Mesothelial cell of epicardium (in vitro differentiated cells): ENCODE results near the gene CEBPB. TPM values are rescaled to one million over a fixed set of nuclear protein-coding genes. Genes with fewer than 3 reads are reported as not detected.
A peak's percentile ranks its signal among the peaks of the same experiment; 100 is the strongest.
"Not testable (repeated sequence)": the region's sequence is repeated elsewhere in the genome, so short reads cannot be mapped to it uniquely, and the experiment has no call there.

Source experiments
- DNase-seq, 2 experiments: peaks; one replicate each; pipeline ENCODE4 v3.0.0; 2021; ENCODE audit warnings: low spot score in 2 of 2; ENCODE audit not compliant: unreplicated experiment in 2 of 2
- H3K27ac Mint-ChIP-seq: 2 replicates; pipeline ENCODE4 v1.8.0; 2021; ENCODE audit warnings: mixed read lengths
- H3K27me3 Mint-ChIP-seq: 2 replicates; pipeline ENCODE4 v1.8.0; 2021; ENCODE audit warnings: low read depth, mixed read lengths
- H3K36me3 Mint-ChIP-seq: 2 replicates; pipeline ENCODE4 v1.8.0; 2021; ENCODE audit warnings: mixed read lengths
- H3K4me1 Mint-ChIP-seq: 2 replicates; pipeline ENCODE4 v1.8.0; 2021; ENCODE audit warnings: mixed read lengths
- H3K4me3 Mint-ChIP-seq: 2 replicates; pipeline ENCODE4 v1.8.0; 2021; ENCODE audit warnings: mild to moderate bottlenecking, moderate library complexity, mixed read lengths
- H3K9me3 Mint-ChIP-seq: 2 replicates; pipeline ENCODE4 v1.8.0; 2021; ENCODE audit warnings: mixed read lengths
- CTCF ChIP-seq: fragments of 200-600 bp; sonication (generic); IDR thresholded peaks from one replicate; pipeline ENCODE4 v1.5.0; 2021; ENCODE audit warnings: antibody characterized with exemption; ENCODE audit not compliant: unreplicated experiment
- total RNA-seq: library from RNA; stranded (reverse); gene quantifications from 3 replicates; pipeline ENCODE4 v1.2.1, GENCODE V29; 2021

Gene CEBPB
- total RNA-seq, 1 donor from 2014 or later = 25.6 TPM

GRCh38 chr20:50175938-50176933 lies 14.4 kb upstream of the CEBPB start:
- Mint-ChIP-seq H3K4me1 (peaks cover 13% of the 10 kb centered on the region), H3K27ac (no peak overlapping the region), H3K9me3 (no peaks in the 10 kb centered on the region), H3K36me3 (no peaks in the 10 kb centered on the region), H3K4me3 (no peak overlapping the region), H3K27me3 (no peaks in the 10 kb centered on the region)
- TF ChIP-seq CTCF = no peak
- DNase-seq = no peak

- not testable (repeated sequence) for H3K36me3 Mint-ChIP-seq, H3K9me3 Mint-ChIP-seq, H3K4me3 Mint-ChIP-seq, H3K4me1 Mint-ChIP-seq, DNase-seq, H3K27ac Mint-ChIP-seq, H3K27me3 Mint-ChIP-seq
Observed at GRCh38 chr20:50178672-50179071, 12.0 kb upstream of the CEBPB start.

GRCh38 chr20:50181344-50181743 lies 9.3 kb upstream of the CEBPB start:
- Mint-ChIP-seq H3K27ac (no peak overlapping the region), H3K4me3 (no peak overlapping the region), H3K27me3 (no peaks in the 10 kb centered on the region), H3K9me3 (peaks cover 7% of the 10 kb centered on the region), H3K4me1 (peaks cover under 1% of the 10 kb centered on the region), H3K36me3 (peaks cover 3% of the 10 kb centered on the region)
- no peak for DNase-seq
- TF ChIP-seq CTCF = no peak

- no peak for TF ChIP-seq CTCF
- no peaks in the 10 kb centered on the region for H3K27me3 Mint-ChIP-seq
- peaks cover 7% of the 10 kb centered on the region for H3K9me3 Mint-ChIP-seq
- peaks cover 3% of the 10 kb centered on the region for H3K36me3 Mint-ChIP-seq
- no peak for DNase-seq
- H3K4me1 Mint-ChIP-seq = peaks cover 2% of the 10 kb centered on the region
- H3K4me3 Mint-ChIP-seq = no peak overlapping the region
- no peak overlapping the region for H3K27ac Mint-ChIP-seq
Observed at GRCh38 chr20:50182346-50182745, 8.3 kb upstream of the CEBPB start.

GRCh38 chr20:50185426-50185825 lies 5.2 kb upstream of the CEBPB start:
- H3K4me3 Mint-ChIP-seq = no peak overlapping the region
- peaks cover 3% of the 10 kb centered on the region for H3K36me3 Mint-ChIP-seq
- no peaks in the 10 kb centered on the region for H3K27me3 Mint-ChIP-seq
- DNase-seq = no peak
- peaks cover 2% of the 10 kb centered on the region for H3K4me1 Mint-ChIP-seq
- H3K9me3 Mint-ChIP-seq = peaks cover 7% of the 10 kb centered on the region
- no peak overlapping the region for H3K27ac Mint-ChIP-seq
- TF ChIP-seq CTCF = no peak

- peaks cover 3% of the 10 kb centered on the region for H3K36me3 Mint-ChIP-seq
- H3K4me3 Mint-ChIP-seq = no peak overlapping the region
- peaks cover 7% of the 10 kb centered on the region for H3K9me3 Mint-ChIP-seq
- TF ChIP-seq CTCF = peak; percentile 99
- peaks cover 2% of the 10 kb centered on the region for H3K4me1 Mint-ChIP-seq
- H3K27me3 Mint-ChIP-seq = no peaks in the 10 kb centered on the region
- peak overlapping the region; percentile 64 for H3K27ac Mint-ChIP-seq
- DNase-seq = peak; percentile 81 to 97
Observed at GRCh38 chr20:50186151-50186885, 4.3 kb upstream of the CEBPB start.
